Neuron (in vitro differentiated cells): ENCODE results near the gene TSTD2.
"Not testable (repeated sequence)": the region's sequence is repeated elsewhere in the genome, so short reads cannot be mapped to it uniquely, and the experiment has no call there.

Experiments
- H2AFZ ChIP-seq: one replicate; pipeline ENCODE4 v1.6.1; 2013; ENCODE audit warnings: low read depth, mild to moderate bottlenecking, inconsistent platforms, low read length, moderate library complexity
- H3K27me3 ChIP-seq: one replicate; pipeline ENCODE4 v1.6.1; 2013; ENCODE audit warnings: low read length; ENCODE audit not compliant: insufficient read depth
- H3K36me3 ChIP-seq: one replicate; pipeline ENCODE4 v1.6.1; 2013; ENCODE audit warnings: low read length; ENCODE audit not compliant: insufficient read depth
- H3K4me1 ChIP-seq: one replicate; pipeline ENCODE4 v1.6.1; 2013; ENCODE audit warnings: low read length; ENCODE audit not compliant: insufficient read depth
- H3K4me3 ChIP-seq: 2 replicates; pipeline ENCODE4 v1.5.1; 2013; ENCODE audit warnings: mild to moderate bottlenecking, low read length, moderate library complexity
- H3K9me3 ChIP-seq: one replicate; pipeline ENCODE4 v1.6.1; 2013; ENCODE audit warnings: low read length

TSTD2 gene

DNA sequence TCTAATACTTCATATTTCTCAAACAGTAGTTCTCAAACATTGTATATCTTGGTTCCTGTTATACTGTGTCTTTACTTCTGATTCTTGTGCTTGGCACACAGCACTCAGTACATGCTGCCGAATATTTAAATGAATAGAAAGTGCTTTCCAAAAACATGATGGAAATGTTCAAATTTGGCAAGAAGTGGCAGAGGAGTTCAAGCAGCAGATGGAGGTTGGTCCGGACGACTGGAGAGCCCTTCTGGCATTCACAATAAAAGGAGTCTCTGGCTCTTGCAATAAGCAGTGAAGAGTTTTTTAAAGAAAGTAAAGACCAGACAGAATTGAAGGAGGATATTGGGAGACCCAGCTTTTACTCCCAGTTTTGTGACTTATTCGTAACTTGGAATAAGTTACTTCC, 36.3 kb downstream of the TSTD2 start:
- no peaks in the 10 kb centered on the region for H3K9me3 ChIP-seq
- H3K4me1 ChIP-seq: no peaks in the 10 kb centered on the region
- no peaks in the 10 kb centered on the region for H3K27me3 ChIP-seq
- no peak overlapping the region for H3K4me3 ChIP-seq
- H2AFZ ChIP-seq: no peak overlapping the region
- peaks cover 22% of the 10 kb centered on the region for H3K36me3 ChIP-seq

DNA sequence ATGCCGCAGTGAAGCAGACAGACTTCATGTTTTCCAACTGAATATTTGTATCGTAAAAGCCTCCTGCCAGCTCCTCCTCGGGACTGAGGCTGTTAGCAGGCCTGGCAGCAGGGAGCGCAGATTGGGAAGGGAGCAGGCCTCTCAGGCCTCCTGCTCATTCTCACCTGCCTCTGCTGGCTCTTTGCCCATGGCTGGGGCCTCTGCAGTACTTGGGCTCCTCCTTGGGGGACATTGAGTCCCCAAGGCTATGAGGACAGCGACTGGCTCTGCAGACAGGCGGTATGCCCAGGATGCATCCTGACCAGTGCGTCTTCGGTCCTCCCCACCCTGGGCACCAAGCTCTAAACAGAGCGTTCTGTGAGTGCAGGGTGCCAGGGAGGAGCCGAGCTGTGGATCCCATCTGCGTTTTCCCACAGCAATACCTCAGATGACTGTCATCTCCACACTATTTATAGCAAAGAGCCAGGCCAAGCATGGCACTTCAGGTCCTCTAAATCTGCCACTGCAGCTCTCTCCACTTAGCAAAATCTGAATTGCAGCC, 38.7 kb downstream of the TSTD2 start:
- Histone ChIP-seq H3K4me3 (no peak overlapping the region), H3K4me1 (no peaks in the 10 kb centered on the region)

DNA sequence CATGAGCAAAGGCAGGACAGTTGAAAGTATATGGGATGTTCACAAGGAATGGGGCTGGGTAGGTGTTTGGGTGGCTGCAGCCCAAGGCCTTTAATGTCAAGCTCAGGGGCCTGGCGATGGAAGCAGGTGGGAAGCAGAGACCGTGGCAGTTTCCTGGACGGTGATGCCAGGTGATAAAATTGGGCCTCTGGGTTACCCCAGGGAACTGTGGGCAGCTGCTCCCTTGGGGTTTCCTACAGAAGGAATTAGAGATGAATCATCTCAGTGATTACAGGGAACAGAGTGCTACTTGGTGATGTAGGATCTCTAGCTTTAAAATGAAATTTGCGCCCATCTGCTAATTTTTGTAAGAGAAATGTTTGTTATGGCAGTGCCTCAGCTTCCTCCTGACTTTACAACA, 39.2 kb downstream of the TSTD2 start:
- Histone ChIP-seq H3K4me1 (no peaks in the 10 kb centered on the region), H3K27me3 (no peaks in the 10 kb centered on the region), H3K36me3 (no peaks in the 10 kb centered on the region), H3K4me3 (no peak overlapping the region), H3K9me3 (no peaks in the 10 kb centered on the region), H2AFZ (no peak overlapping the region)

More for the DNA sequence above, 38.7 kb downstream of the TSTD2 start:
- H3K9me3 ChIP-seq: no peaks in the 10 kb centered on the region
- no peaks in the 10 kb centered on the region for H3K27me3 ChIP-seq
- no peak overlapping the region for H2AFZ ChIP-seq
- no peaks in the 10 kb centered on the region for H3K36me3 ChIP-seq

DNA sequence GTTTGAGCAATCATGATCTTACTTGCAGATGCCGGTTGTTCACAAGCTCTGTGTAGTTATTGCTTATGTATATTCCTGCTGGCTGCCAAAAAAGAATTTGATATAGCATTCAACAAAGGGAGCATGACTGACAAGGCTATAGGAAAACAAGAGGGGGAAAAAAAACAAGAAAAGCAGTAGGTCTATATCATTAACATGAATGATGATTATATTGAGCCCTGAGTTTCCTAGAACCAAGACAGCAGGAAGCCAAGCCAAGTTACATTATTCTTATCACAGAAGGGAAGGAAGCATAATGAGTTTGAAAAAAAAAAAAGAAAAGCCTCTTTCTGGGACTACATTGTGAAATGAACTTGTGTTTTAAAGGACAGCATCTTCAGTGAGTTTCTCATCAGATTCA, 41.0 kb downstream of the TSTD2 start:
- H3K4me1 ChIP-seq: no peaks in the 10 kb centered on the region
- no peaks in the 10 kb centered on the region for H3K36me3 ChIP-seq
- H3K9me3 ChIP-seq: no peaks in the 10 kb centered on the region
- no peaks in the 10 kb centered on the region for H3K27me3 ChIP-seq
- no peak overlapping the region for H2AFZ ChIP-seq
- H3K4me3 ChIP-seq: no peak overlapping the region

DNA sequence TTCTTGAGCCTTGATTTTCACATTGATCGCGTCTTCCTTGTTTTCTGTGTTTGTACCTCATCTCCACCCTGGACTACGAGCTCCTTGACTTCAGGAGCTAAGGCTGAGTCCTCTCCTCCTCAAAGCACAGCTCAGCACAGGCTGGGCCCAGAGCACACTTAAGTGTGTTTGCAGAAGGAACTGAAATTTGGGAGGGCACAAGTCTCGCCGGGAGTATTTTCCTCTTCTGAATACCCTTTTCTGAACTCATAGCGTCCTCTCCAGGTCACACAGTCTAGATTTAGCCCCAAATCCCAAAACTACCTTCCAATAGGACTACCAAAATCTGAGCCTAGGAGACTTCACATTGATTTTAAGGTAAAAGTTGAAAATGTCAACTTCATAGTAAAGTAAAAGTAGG, 41.6 kb downstream of the TSTD2 start:
- H3K27me3 ChIP-seq: no peaks in the 10 kb centered on the region
- H3K9me3 ChIP-seq: no peaks in the 10 kb centered on the region
- H3K36me3 ChIP-seq: no peaks in the 10 kb centered on the region

DNA sequence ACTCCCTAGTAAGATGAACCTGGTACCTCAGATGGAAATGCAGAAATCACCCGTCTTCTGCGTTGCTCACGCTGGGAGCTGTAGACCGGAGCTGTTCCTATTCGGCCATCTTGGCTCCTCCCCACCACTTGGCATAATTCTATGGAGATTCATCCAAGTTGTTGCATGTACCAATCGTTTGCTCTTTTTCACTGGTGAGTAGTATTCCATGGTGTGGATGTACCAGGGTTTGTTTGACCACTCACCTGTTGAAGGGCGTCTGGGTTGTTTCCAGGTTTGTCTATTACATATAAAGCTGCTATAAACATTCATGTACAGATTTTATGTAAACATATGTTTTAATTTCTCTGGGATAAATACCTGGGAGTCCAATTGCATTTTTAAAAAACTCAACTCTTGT, 46.3 kb downstream of the TSTD2 start:
- not testable (repeated sequence) for H2AFZ ChIP-seq, H3K36me3 ChIP-seq, H3K27me3 ChIP-seq, H3K9me3 ChIP-seq, H3K4me3 ChIP-seq, H3K4me1 ChIP-seq

More for the DNA sequence above, 41.6 kb downstream of the TSTD2 start:
- Histone ChIP-seq H3K4me1 (no peaks in the 10 kb centered on the region), H2AFZ (no peak overlapping the region), H3K4me3 (no peak overlapping the region)

DNA sequence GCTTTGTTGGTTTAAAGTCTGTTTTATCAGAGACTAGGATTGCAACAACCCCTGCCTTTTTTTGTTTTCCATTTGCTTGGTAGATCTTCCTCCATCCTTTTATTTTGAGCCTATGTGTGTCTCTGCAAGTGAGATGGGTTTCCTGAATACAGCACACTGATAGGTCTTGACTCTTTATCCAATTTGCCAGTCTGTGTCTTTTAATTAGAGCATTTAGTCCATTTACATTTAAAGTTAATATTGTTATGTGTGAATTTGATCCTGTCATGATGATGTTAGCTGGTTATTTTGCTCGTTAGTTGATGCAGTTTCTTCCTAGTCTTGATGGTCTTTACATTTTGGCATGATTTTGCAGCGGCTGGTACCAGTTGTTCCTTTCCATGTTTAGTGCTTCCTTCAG, 48.4 kb downstream of the TSTD2 start:
- not testable (repeated sequence) for H3K4me3 ChIP-seq, H3K4me1 ChIP-seq, H3K9me3 ChIP-seq, H3K27me3 ChIP-seq, H2AFZ ChIP-seq, H3K36me3 ChIP-seq

GRCh38 chr9:97581590-97581989, 51.6 kb downstream of the TSTD2 start:
- H3K9me3 ChIP-seq, H3K27me3 ChIP-seq, H3K4me1 ChIP-seq, H2AFZ ChIP-seq, H3K4me3 ChIP-seq, H3K36me3 ChIP-seq: not testable (repeated sequence)

DNA sequence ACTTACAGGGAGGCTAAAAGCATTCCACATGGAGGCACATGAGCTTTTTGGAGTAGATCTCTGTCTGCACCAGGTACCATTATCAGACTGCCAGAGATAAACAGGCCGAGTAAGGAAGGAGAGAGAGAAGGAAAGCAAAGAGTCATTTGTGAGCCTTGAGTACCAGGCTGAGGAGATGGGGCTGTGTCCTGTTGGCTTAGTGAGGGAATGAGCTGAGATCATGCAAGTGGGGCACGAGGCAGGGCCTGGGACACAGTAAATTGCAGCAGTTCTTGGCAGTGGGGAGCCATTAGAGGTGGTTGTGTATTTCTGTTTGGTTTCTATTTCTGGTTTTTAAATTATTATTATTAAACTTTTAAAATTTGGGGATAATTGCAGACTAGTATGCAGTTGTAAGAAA, 53.3 kb downstream of the TSTD2 start:
- no peak overlapping the region for H3K4me3 ChIP-seq
- no peak overlapping the region for H2AFZ ChIP-seq
- no peaks in the 10 kb centered on the region for H3K36me3 ChIP-seq
- H3K4me1 ChIP-seq: no peaks in the 10 kb centered on the region
- H3K27me3 ChIP-seq: no peaks in the 10 kb centered on the region
- no peaks in the 10 kb centered on the region for H3K9me3 ChIP-seq

DNA sequence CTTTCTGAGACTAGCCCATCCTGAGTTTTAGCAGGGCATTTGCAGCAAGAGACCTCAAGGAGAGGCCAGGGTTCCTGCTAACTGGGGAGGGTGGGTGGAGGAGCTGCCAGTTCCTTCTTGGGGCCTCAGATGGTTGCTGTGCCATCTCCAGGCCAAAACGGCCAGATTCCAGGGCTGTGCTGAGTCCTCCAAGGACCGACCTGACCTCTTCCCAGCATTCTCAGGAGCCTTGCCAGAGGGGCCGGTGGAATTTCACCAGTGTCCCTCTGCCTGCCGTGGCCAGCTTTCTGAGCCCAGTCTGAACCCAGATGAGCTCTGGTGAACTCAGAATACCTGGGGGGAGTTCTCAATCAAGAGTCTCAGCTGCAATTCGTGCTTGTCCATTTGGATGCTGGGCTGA, 54.3 kb downstream of the TSTD2 start:
- no peaks in the 10 kb centered on the region for H3K36me3 ChIP-seq
- H3K4me3 ChIP-seq: no peak overlapping the region
- no peaks in the 10 kb centered on the region for H3K4me1 ChIP-seq
- no peaks in the 10 kb centered on the region for H3K9me3 ChIP-seq
- no peak overlapping the region for H2AFZ ChIP-seq
- H3K27me3 ChIP-seq: no peaks in the 10 kb centered on the region

GRCh38 chr9:97577051-97577450, 56.1 kb downstream of the TSTD2 start:
- Histone ChIP-seq H2AFZ (no peak overlapping the region), H3K4me3 (no peak overlapping the region), H3K9me3 (no peaks in the 10 kb centered on the region), H3K4me1 (no peaks in the 10 kb centered on the region), H3K36me3 (no peaks in the 10 kb centered on the region), H3K27me3 (no peaks in the 10 kb centered on the region)

DNA sequence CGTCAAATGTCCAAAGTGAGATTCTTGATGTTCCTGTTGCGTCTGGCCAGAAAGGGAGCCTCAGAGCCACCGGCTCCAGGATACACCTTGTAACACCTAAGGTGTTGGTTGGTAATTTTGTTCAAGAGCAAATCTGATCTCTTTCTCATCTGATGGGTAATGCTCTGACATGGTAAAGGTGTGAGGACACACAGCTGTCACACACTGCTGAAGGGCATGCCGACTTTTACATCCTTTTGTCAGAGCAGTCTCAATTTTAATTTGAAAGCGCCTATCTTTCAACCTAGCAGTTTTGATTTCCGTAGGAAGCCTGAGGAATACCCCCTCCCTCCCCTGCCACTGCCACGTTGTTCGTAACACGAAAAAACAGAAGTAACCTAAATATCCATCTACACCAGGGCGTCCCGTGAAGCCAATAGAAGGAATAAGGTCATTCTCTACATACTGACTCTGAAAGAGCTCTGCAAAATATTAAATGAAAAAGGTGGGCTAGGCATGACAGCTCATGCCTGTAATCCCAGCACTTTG, 57.4 kb downstream of the TSTD2 start:
- H3K36me3 ChIP-seq: no peaks in the 10 kb centered on the region
- H3K4me3 ChIP-seq: no peak overlapping the region
- H3K27me3 ChIP-seq: no peaks in the 10 kb centered on the region
- no peaks in the 10 kb centered on the region for H3K4me1 ChIP-seq
- H3K9me3 ChIP-seq: no peaks in the 10 kb centered on the region
- no peak overlapping the region for H2AFZ ChIP-seq

DNA sequence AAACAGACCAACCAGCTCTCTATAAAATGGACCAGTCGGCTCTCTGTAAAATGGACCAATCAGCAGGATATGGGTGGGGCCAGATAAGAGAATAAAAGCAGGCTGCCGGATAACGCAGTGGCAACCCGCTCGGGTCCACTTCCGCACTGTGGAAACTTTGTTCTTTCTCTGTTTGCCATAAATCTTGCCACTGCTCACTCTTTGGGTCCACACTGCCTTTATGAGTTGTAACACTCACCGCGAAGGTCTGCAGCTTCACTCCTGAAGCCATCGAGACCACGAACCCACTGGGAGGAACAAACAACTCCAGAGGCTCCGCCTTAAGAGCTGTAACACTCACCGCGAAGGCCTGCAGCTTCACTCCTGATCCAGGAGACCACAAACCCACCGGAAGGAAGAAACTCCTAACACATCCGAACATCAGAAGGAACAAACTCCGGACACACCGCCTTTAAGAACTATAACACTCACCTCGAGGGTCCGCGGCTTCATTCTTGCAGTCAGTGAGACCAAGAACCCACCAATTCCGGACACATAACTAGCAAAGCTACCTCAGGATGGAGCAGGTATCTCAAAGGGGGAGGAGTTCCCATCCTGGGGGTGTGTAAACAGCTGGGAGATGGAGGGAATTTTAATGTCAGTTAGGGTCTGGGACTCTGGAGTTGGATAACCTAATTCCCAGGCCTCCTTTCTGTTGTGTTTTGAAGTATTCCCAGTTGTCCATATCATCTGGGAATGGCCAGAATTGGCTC, 58.1 kb downstream of the TSTD2 start:
- H3K27me3 ChIP-seq, H3K9me3 ChIP-seq, H3K36me3 ChIP-seq, H2AFZ ChIP-seq, H3K4me3 ChIP-seq, H3K4me1 ChIP-seq: not testable (repeated sequence)

GRCh38 chr9:97574101-97574571, 59.0 kb downstream of the TSTD2 start:
- not testable (repeated sequence) for H2AFZ ChIP-seq, H3K36me3 ChIP-seq, H3K4me1 ChIP-seq, H3K4me3 ChIP-seq, H3K27me3 ChIP-seq, H3K9me3 ChIP-seq
